GM12878 (cell line): Measurements from ENCODE around the gene GBGT1. TPM values are rescaled to one million over a fixed set of nuclear protein-coding genes. Genes with fewer than 3 reads are reported as not detected.

Experiments used
- BCL11A ChIP-seq: IDR thresholded peaks from 2 replicates; pipeline ENCODE4 v1.6.1; 2011; ENCODE audit warnings: low read depth, low read length
- IKZF1 ChIP-seq: fragments of 450-650 bp; conservative IDR thresholded peaks from 2 replicates; pipeline ENCODE4 v1.6.1; 2017; ENCODE audit warnings: antibody characterized with exemption, mild to moderate bottlenecking
- LARP7 ChIP-seq: fragments of 450-650 bp; IDR thresholded peaks from 2 replicates; pipeline ENCODE4 v1.6.1; 2017; ENCODE audit warnings: mild to moderate bottlenecking
- MEF2B ChIP-seq: fragments of 450-650 bp; IDR thresholded peaks from 2 replicates; pipeline ENCODE4 v1.6.1; 2018; ENCODE audit warnings: mild to moderate bottlenecking, moderate library complexity; ENCODE audit not compliant: partially characterized antibody, poor library complexity, severe bottlenecking
- RB1 ChIP-seq: fragments of 450-650 bp; formaldehyde crosslinking; IDR thresholded peaks from 2 replicates; pipeline ENCODE4 v1.6.1; 2017; ENCODE audit warnings: mild to moderate bottlenecking, borderline replicate concordance
- RFX5 ChIP-seq: IDR thresholded peaks from 2 replicates; pipeline ENCODE4 v1.6.1; 2011; ENCODE audit warnings: low read depth, low read length, improper control_type of control experiment
- RUNX3 ChIP-seq: IDR thresholded peaks from 2 replicates; pipeline ENCODE4 v1.6.1; 2012; ENCODE audit warnings: low read length, inconsistent platforms
- SPI1 ChIP-seq: IDR thresholded peaks from 2 replicates; pipeline ENCODE4 v1.6.1; 2011; ENCODE audit warnings: low read depth, mild to moderate bottlenecking, low read length, moderate library complexity, borderline replicate concordance; ENCODE audit not compliant: insufficient read depth
- TARDBP ChIP-seq: IDR thresholded peaks from 2 replicates; pipeline ENCODE4 v1.6.1; 2016; ENCODE audit warnings: borderline replicate concordance
- TCF12 ChIP-seq: IDR thresholded peaks from 2 replicates; pipeline ENCODE4 v1.6.1; 2011; ENCODE audit warnings: low read depth, mild to moderate bottlenecking, low read length
- polyA plus RNA-seq, 11 experiments: library from polyadenylated mRNA; depleted of rRNA in 4 of 11; unstranded in 6 of 11; stranded (reverse) in 5 of 11; fragments of >200 nt; fragmentation: Nextera tagmentation in 4 of 11; fragmentation: Illumina TruSeq in 1 of 11; extraction: Ambion mirVana in 4 of 11; extraction: Trizol in 1 of 11; gene quantifications; 1 replicate in 1 of 11; 2 replicates in 10 of 11; pipeline versions ENCODE4 v1.2.1 to v1.2.3, GENCODE V29; 2011 to 2016; ENCODE audit warnings: inconsistent platforms in 2 of 11, missing spikeins in 2 of 11, low read depth in 1 of 11
- total RNA-seq, 4 experiments: library from RNA; depleted of rRNA in 3 of 4; stranded (reverse); fragments of >200 nt in 3 of 4; fragmentation: Illumina TruSeq in 1 of 4; extraction: Trizol in 1 of 4; gene quantifications; 2 replicates each; pipeline versions ENCODE4 v1.2.1 to v1.2.3, GENCODE V29; 2013 to 2021
- TF ChIP-seq, protein P1 (sequence below): fragments of 450-650 bp; IDR thresholded peaks from 2 replicates; pipeline ENCODE4 v1.6.1; 2017; ENCODE audit warnings: mild to moderate bottlenecking, moderate library complexity
- TF ChIP-seq, protein P2 (sequence below): fragments of 450-650 bp; conservative IDR thresholded peaks from 2 replicates; pipeline ENCODE4 v1.6.1; 2017; ENCODE audit warnings: mild to moderate bottlenecking, moderate library complexity
- TF ChIP-seq, protein P3 (sequence below): fragments of 450-650 bp; IDR thresholded peaks from 2 replicates; pipeline ENCODE4 v1.6.1; 2016; ENCODE audit warnings: mild to moderate bottlenecking
- TF ChIP-seq, protein P4 (sequence below): fragments of 450-650 bp; IDR thresholded peaks from 2 replicates; pipeline ENCODE4 v1.6.1; 2016; ENCODE audit warnings: mild to moderate bottlenecking
- TF ChIP-seq, protein P5 (sequence below): fragments of 450-650 bp; IDR thresholded peaks from 2 replicates; pipeline ENCODE4 v1.6.1; 2017; ENCODE audit warnings: low read depth, mild to moderate bottlenecking, moderate library complexity
- TF ChIP-seq, protein P6 (sequence below): IDR thresholded peaks from 2 replicates; pipeline ENCODE4 v1.6.1; 2011; ENCODE audit warnings: low read depth, low read length, improper control_type of control experiment, borderline replicate concordance

The GBGT1 gene
- total and polyA plus RNA-seq, 10 of the 15 experiments (the other 5 are each of a cell fraction or from before 2014, with no cell fraction given) = 0.08 to 1.9 (median 0.49) TPM

DNA sequence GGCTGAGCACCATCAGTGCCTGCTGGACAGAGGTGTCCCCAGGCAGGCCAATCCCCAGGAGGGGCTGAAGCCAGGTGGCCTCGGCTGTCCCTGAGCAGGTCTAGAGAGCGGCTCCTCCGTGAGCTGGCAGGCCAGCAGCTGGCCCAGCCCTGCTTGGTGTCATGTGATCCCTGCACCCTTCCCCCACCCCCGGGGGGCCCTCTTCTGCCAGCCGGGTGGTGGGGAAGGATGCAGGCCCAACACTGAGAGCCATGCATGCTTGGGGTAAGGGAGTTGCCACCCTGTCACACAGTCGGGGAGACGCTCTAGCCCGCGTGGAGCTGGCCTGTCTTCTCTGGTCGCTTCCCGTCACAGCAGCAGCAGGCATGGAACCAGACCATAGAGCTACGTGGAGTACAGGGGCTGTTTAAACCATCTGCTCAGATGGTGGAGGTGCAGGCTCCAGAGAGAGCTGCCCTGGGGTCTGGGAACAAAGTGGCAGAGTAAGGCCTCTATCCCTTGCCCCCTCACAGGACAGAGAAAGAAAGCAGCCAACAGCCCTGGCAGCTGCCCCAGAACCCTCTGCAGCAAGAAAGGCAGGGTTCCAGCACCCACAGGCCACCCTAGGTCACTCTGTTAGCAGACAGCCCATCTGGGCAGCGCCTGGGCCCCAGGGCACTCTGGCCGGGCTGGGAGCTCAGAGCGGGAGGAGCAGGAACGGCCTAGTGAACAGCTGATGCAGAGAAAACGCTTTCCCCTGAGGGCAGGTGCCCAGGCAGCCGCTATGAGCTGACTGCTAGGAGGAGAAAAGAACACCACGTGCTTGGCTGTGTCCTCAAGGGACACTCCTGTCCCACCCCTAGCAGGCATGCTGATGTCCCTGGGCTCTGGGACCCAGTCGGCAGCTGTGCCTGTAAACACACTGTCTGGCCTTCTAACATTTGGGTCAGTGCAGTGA, 49.5 kb downstream of the GBGT1 start (continued):
- TF ChIP-seq, protein P1, sequence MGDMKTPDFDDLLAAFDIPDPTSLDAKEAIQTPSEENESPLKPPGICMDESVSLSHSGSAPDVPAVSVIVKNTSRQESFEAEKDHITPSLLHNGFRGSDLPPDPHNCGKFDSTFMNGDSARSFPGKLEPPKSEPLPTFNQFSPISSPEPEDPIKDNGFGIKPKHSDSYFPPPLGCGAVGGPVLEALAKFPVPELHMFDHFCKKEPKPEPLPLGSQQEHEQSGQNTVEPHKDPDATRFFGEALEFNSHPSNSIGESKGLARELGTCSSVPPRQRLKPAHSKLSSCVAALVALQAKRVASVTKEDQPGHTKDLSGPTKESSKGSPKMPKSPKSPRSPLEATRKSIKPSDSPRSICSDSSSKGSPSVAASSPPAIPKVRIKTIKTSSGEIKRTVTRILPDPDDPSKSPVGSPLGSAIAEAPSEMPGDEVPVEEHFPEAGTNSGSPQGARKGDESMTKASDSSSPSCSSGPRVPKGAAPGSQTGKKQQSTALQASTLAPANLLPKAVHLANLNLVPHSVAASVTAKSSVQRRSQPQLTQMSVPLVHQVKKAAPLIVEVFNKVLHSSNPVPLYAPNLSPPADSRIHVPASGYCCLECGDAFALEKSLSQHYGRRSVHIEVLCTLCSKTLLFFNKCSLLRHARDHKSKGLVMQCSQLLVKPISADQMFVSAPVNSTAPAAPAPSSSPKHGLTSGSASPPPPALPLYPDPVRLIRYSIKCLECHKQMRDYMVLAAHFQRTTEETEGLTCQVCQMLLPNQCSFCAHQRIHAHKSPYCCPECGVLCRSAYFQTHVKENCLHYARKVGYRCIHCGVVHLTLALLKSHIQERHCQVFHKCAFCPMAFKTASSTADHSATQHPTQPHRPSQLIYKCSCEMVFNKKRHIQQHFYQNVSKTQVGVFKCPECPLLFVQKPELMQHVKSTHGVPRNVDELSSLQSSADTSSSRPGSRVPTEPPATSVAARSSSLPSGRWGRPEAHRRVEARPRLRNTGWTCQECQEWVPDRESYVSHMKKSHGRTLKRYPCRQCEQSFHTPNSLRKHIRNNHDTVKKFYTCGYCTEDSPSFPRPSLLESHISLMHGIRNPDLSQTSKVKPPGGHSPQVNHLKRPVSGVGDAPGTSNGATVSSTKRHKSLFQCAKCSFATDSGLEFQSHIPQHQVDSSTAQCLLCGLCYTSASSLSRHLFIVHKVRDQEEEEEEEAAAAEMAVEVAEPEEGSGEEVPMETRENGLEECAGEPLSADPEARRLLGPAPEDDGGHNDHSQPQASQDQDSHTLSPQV = no peak
- TF ChIP-seq, protein P2, sequence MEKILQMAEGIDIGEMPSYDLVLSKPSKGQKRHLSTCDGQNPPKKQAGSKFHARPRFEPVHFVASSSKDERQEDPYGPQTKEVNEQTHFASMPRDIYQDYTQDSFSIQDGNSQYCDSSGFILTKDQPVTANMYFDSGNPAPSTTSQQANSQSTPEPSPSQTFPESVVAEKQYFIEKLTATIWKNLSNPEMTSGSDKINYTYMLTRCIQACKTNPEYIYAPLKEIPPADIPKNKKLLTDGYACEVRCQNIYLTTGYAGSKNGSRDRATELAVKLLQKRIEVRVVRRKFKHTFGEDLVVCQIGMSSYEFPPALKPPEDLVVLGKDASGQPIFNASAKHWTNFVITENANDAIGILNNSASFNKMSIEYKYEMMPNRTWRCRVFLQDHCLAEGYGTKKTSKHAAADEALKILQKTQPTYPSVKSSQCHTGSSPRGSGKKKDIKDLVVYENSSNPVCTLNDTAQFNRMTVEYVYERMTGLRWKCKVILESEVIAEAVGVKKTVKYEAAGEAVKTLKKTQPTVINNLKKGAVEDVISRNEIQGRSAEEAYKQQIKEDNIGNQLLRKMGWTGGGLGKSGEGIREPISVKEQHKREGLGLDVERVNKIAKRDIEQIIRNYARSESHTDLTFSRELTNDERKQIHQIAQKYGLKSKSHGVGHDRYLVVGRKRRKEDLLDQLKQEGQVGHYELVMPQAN = no peak
- TF ChIP-seq RFX5 = no peak
- TF ChIP-seq IKZF1 = peak; percentile 25; the same call in 1 of the 2 replicates
- TF ChIP-seq, protein P3, sequence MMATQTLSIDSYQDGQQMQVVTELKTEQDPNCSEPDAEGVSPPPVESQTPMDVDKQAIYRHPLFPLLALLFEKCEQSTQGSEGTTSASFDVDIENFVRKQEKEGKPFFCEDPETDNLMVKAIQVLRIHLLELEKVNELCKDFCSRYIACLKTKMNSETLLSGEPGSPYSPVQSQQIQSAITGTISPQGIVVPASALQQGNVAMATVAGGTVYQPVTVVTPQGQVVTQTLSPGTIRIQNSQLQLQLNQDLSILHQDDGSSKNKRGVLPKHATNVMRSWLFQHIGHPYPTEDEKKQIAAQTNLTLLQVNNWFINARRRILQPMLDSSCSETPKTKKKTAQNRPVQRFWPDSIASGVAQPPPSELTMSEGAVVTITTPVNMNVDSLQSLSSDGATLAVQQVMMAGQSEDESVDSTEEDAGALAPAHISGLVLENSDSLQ = no peak
- TF ChIP-seq SPI1 = no peak
- no peak for TF ChIP-seq BCL11A
- TF ChIP-seq, protein P4, sequence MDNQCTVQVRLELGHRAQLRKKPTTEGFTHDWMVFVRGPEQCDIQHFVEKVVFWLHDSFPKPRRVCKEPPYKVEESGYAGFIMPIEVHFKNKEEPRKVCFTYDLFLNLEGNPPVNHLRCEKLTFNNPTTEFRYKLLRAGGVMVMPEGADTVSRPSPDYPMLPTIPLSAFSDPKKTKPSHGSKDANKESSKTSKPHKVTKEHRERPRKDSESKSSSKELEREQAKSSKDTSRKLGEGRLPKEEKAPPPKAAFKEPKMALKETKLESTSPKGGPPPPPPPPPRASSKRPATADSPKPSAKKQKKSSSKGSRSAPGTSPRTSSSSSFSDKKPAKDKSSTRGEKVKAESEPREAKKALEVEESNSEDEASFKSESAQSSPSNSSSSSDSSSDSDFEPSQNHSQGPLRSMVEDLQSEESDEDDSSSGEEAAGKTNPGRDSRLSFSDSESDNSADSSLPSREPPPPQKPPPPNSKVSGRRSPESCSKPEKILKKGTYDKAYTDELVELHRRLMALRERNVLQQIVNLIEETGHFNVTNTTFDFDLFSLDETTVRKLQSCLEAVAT = no peak
- 0 out of 2 replicates have a peak, but pooled peaks have one; percentile 35 for TF ChIP-seq TCF12
- no peak for TF ChIP-seq TARDBP
- TF ChIP-seq RB1 = 0 out of 2 replicates have a peak, but pooled peaks have one; percentile 36
- TF ChIP-seq, protein P5, sequence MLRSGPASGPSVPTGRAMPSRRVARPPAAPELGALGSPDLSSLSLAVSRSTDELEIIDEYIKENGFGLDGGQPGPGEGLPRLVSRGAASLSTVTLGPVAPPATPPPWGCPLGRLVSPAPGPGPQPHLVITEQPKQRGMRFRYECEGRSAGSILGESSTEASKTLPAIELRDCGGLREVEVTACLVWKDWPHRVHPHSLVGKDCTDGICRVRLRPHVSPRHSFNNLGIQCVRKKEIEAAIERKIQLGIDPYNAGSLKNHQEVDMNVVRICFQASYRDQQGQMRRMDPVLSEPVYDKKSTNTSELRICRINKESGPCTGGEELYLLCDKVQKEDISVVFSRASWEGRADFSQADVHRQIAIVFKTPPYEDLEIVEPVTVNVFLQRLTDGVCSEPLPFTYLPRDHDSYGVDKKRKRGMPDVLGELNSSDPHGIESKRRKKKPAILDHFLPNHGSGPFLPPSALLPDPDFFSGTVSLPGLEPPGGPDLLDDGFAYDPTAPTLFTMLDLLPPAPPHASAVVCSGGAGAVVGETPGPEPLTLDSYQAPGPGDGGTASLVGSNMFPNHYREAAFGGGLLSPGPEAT = peak; percentile 26; the same call in 1 of the 2 replicates
- TF ChIP-seq MEF2B = peak; percentile 86
- TF ChIP-seq RUNX3 = no peak
- TF ChIP-seq, protein P6, sequence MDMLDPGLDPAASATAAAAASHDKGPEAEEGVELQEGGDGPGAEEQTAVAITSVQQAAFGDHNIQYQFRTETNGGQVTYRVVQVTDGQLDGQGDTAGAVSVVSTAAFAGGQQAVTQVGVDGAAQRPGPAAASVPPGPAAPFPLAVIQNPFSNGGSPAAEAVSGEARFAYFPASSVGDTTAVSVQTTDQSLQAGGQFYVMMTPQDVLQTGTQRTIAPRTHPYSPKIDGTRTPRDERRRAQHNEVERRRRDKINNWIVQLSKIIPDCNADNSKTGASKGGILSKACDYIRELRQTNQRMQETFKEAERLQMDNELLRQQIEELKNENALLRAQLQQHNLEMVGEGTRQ = peak; percentile 1; the same call in 1 of the 2 replicates
- no peak for TF ChIP-seq LARP7
